Measurements from ENCODE around the gene P3H3. TPM values are rescaled to one million over a fixed set of nuclear protein-coding genes. Genes with fewer than 3 reads are reported as not detected.

The P3H3 gene
- total RNA-seq (2014; rRNA removed; shearing (Covaris generic)): 56.4 and 70.5 TPM in 2 replicates

GRCh38 chr12:6827982-6828780, at the start of gene P3H3:
P3H3 (plus strand) TSS chr12:6828407; CDS start chr12:6828441, 34 bp downstream.
- in situ Hi-C loops (cut with HindIII; ENCODE audit: low sequenced_read_pairs): no loop called here
- peak; percentile 76 for DNase-seq (ENCODE audit: low spot score)

GRCh38 chr12:6778574-6779550, 49.3 kb upstream of the P3H3 start:
- DNase-seq (ENCODE audit: low spot score): peak; percentile 97
- in situ Hi-C loops (cut with HindIII; ENCODE audit: low sequenced_read_pairs): no loop called here

- in situ Hi-C loops (cut with HindIII; ENCODE audit: low sequenced_read_pairs): no loop called here
- DNase-seq (ENCODE audit: low spot score): no peak
Observed at GRCh38 chr12:6779708-6780432, 48.3 kb upstream of the P3H3 start.

- no peak for DNase-seq (ENCODE audit: low spot score)
- in situ Hi-C loops (cut with HindIII; ENCODE audit: low sequenced_read_pairs): no loop called here
Observed at GRCh38 chr12:6780573-6780972, 47.6 kb upstream of the P3H3 start.

GRCh38 chr12:6782119-6782518, 46.1 kb upstream of the P3H3 start:
- DNase-seq (ENCODE audit: low spot score): no peak
- in situ Hi-C loops (cut with HindIII; ENCODE audit: low sequenced_read_pairs): no loop called here

GRCh38 chr12:6782850-6783566, 45.2 kb upstream of the P3H3 start:
- in situ Hi-C loops (cut with HindIII; ENCODE audit: low sequenced_read_pairs): no loop called here

GRCh38 chr12:6783828-6784227, 44.4 kb upstream of the P3H3 start:
- in situ Hi-C loops (cut with HindIII; ENCODE audit: low sequenced_read_pairs): no loop called here
- DNase-seq (ENCODE audit: low spot score): no peak

More at GRCh38 chr12:6782850-6783566, 45.2 kb upstream of the P3H3 start:
- no peak for DNase-seq (ENCODE audit: low spot score)

GRCh38 chr12:6784296-6784695, 43.9 kb upstream of the P3H3 start:
- in situ Hi-C loops (cut with HindIII; ENCODE audit: low sequenced_read_pairs): no loop called here
- no peak for DNase-seq (ENCODE audit: low spot score)

- no peak for DNase-seq (ENCODE audit: low spot score)
- in situ Hi-C loops (cut with HindIII; ENCODE audit: low sequenced_read_pairs): no loop called here
Observed at GRCh38 chr12:6784761-6785160, 43.4 kb upstream of the P3H3 start.

- in situ Hi-C loops (cut with HindIII; ENCODE audit: low sequenced_read_pairs): no loop called here
- DNase-seq (ENCODE audit: low spot score): no peak
Observed at GRCh38 chr12:6786416-6787094, 41.7 kb upstream of the P3H3 start.

GRCh38 chr12:6787309-6787708, 40.9 kb upstream of the P3H3 start:
- DNase-seq (ENCODE audit: low spot score): no peak
- in situ Hi-C loops (cut with HindIII; ENCODE audit: low sequenced_read_pairs): no loop called here

- in situ Hi-C loops (cut with HindIII; ENCODE audit: low sequenced_read_pairs): no loop called here
- no peak for DNase-seq (ENCODE audit: low spot score)
Observed at GRCh38 chr12:6788972-6789924, 39.0 kb upstream of the P3H3 start, which contains the start of gene CD4. CD4 (plus strand) TSS chr12:6789528; CDS start chr12:6800139, 10,611 bp downstream.

- in situ Hi-C loops (cut with HindIII; ENCODE audit: low sequenced_read_pairs): no loop called here
- DNase-seq (ENCODE audit: low spot score): no peak
Observed at GRCh38 chr12:6790496-6791150, 37.6 kb upstream of the P3H3 start.

- in situ Hi-C loops (cut with HindIII; ENCODE audit: low sequenced_read_pairs): no loop called here
- no peak for DNase-seq (ENCODE audit: low spot score)
Observed at GRCh38 chr12:6791931-6792520, 36.2 kb upstream of the P3H3 start.

GRCh38 chr12:6792522-6793201, 35.5 kb upstream of the P3H3 start:
- DNase-seq (ENCODE audit: low spot score): peak; percentile 34
- in situ Hi-C loops (cut with HindIII; ENCODE audit: low sequenced_read_pairs): no loop called here

GRCh38 chr12:6795088-6795487, 33.1 kb upstream of the P3H3 start:
- in situ Hi-C loops (cut with HindIII; ENCODE audit: low sequenced_read_pairs): no loop called here
- no peak for DNase-seq (ENCODE audit: low spot score)
